GM19455 (cell line): ENCODE results near the gene UPK3BL1.
"Not testable (repeated sequence)": the region's sequence is repeated elsewhere in the genome, so short reads cannot be mapped to it uniquely, and the experiment has no call there.

Experiments used
- ATAC-seq: cut with Tn5 transposase; IDR thresholded peaks from one replicate; pipeline ENCODE4 v1.9.1; 2021; ENCODE audit not compliant: unreplicated experiment

Gene UPK3BL1

DNA sequence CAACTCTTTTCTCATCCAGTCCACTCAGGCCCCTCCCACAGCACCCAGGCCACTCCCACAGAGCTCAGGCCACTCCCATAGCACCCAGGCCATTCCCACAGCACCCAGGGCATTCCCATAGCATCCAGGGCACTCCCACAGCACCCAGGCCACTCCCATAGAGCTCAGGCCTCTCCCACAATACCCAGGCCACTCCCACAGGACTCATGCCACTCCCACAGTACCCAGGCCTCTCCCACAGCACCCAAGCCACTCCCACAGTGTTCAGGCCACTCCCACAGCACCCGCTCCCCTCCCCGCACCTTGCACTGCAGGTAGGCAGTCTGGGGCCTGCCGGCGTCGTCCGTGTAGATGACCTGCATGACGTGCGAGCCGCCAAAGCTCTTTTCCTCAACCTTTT, 52.7 kb downstream of the UPK3BL1 start:
- not testable (repeated sequence) for ATAC-seq
